Measurements from ENCODE around the gene TMEM139.

GRCh38 chr7:143280566-143280965 lies 4.2 kb upstream of the TMEM139 start:
- TF ChIP-seq POLR2AphosphoS5 (IDR thresholded peaks at IDR 0.05; ENCODE audit: low read depth, low read length) (no peak), CTCF (IDR thresholded peaks at IDR 0.05) (no peak), REST (IDR thresholded peaks at IDR 0.05; ENCODE audit: insufficient read depth in 1 of 2, low read depth in 2 of 2, low read length in 1 of 2) (no peak), TCF7L2 (IDR thresholded peaks at IDR 0.05; ENCODE audit: low read depth, low read length) (no peak), SIN3A (IDR thresholded peaks at IDR 0.05; ENCODE audit: borderline replicate concordance, insufficient read depth, low read depth, low read length) (no peak)
